Measurements from ENCODE around the gene RIT2.

- TF ChIP-seq RAD21 (conservative IDR thresholded peaks at IDR 0.05) (no peak), CTCF (IDR thresholded peaks at IDR 0.05; ENCODE audit: poor library complexity, severe bottlenecking) (no peak), SMC3 (conservative IDR thresholded peaks at IDR 0.05; ENCODE audit: poor library complexity) (no peak)
These were observed 396.3 kb downstream of the RIT2 start for GRCh38 chr18:42719221-42719620.
